Endothelial cell (in vitro differentiated cells): Measurements from ENCODE around the gene FAM219B. TPM values are rescaled to one million over a fixed set of nuclear protein-coding genes. Genes with fewer than 3 reads are reported as not detected.
A peak's percentile ranks its signal among the peaks of the same experiment; 100 is the strongest.
"Not testable (repeated sequence)": the region's sequence is repeated elsewhere in the genome, so short reads cannot be mapped to it uniquely, and the experiment has no call there.

ENCODE experiments used
- DNase-seq: peaks from one replicate; pipeline ENCODE4 v3.0.0; 2021; ENCODE audit warnings: low spot score
- H3K27ac Mint-ChIP-seq: one replicate; pipeline ENCODE4 v1.8.0; 2021; ENCODE audit warnings: mixed read lengths, inconsistent platforms; ENCODE audit not compliant: unreplicated experiment
- H3K27me3 Mint-ChIP-seq: one replicate; pipeline ENCODE4 v1.8.0; 2021; ENCODE audit warnings: mild to moderate bottlenecking, moderate library complexity, mixed read lengths, inconsistent platforms; ENCODE audit not compliant: unreplicated experiment
- H3K36me3 Mint-ChIP-seq: one replicate; pipeline ENCODE4 v1.8.0; 2021; ENCODE audit warnings: mild to moderate bottlenecking, low read depth, mixed read lengths, inconsistent platforms; ENCODE audit not compliant: unreplicated experiment
- H3K4me1 Mint-ChIP-seq: one replicate; pipeline ENCODE4 v1.8.0; 2021; ENCODE audit warnings: mild to moderate bottlenecking, mixed read lengths, inconsistent platforms; ENCODE audit not compliant: unreplicated experiment
- H3K4me3 Mint-ChIP-seq: one replicate; pipeline ENCODE4 v1.8.0; 2021; ENCODE audit warnings: mild to moderate bottlenecking, mixed read lengths, inconsistent platforms; ENCODE audit not compliant: unreplicated experiment
- H3K9me3 Mint-ChIP-seq: one replicate; pipeline ENCODE4 v1.8.0; 2021; ENCODE audit warnings: mixed read lengths, inconsistent platforms; ENCODE audit not compliant: unreplicated experiment
- total RNA-seq: library from RNA; stranded (reverse); fragmentation: NEBNext Ultra II Directional; extraction: Animal tissue kit (Norgen Biotek cat#: 25700); gene quantifications from one replicate; pipeline ENCODE4 v1.2.1, GENCODE V29; 2021; ENCODE audit not compliant: unreplicated experiment
- TF ChIP-seq, protein P1 (sequence below): fragments of 200-600 bp; sonication (generic); IDR thresholded peaks from one replicate; pipeline ENCODE4 v1.5.0; 2021; ENCODE audit warnings: antibody characterized with exemption; ENCODE audit not compliant: unreplicated experiment

Gene FAM219B
- total RNA-seq, 1 donor from 2014 or later, result 70.0 TPM

DNA sequence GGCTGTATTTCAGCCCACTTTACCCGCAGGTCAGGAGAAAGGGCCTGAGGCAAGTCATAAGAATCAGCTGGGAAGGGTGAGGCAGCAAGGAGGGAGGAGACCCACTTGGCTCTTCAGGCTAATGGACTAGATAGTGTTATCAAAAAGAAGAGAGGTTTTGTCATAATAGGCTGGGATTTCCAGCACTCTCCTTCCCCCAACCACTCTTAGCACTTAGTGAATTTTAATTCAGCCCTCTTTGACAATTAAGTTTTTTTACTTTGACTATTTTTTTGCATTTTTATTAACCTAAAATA is 16.0 kb downstream of the FAM219B start:
- H3K4me1 Mint-ChIP-seq, result peaks cover 19% of the 10 kb centered on the region
- TF ChIP-seq, protein P1, sequence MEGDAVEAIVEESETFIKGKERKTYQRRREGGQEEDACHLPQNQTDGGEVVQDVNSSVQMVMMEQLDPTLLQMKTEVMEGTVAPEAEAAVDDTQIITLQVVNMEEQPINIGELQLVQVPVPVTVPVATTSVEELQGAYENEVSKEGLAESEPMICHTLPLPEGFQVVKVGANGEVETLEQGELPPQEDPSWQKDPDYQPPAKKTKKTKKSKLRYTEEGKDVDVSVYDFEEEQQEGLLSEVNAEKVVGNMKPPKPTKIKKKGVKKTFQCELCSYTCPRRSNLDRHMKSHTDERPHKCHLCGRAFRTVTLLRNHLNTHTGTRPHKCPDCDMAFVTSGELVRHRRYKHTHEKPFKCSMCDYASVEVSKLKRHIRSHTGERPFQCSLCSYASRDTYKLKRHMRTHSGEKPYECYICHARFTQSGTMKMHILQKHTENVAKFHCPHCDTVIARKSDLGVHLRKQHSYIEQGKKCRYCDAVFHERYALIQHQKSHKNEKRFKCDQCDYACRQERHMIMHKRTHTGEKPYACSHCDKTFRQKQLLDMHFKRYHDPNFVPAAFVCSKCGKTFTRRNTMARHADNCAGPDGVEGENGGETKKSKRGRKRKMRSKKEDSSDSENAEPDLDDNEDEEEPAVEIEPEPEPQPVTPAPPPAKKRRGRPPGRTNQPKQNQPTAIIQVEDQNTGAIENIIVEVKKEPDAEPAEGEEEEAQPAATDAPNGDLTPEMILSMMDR, result no peak
- H3K9me3 Mint-ChIP-seq, result no peaks in the 10 kb centered on the region
- H3K27ac Mint-ChIP-seq, result no peak overlapping the region
- peak overlapping the region; percentile 89 for H3K4me3 Mint-ChIP-seq
- H3K36me3 Mint-ChIP-seq, result peaks cover 7% of the 10 kb centered on the region
- H3K27me3 Mint-ChIP-seq, result peaks cover 9% of the 10 kb centered on the region
- DNase-seq, result no peak

DNA sequence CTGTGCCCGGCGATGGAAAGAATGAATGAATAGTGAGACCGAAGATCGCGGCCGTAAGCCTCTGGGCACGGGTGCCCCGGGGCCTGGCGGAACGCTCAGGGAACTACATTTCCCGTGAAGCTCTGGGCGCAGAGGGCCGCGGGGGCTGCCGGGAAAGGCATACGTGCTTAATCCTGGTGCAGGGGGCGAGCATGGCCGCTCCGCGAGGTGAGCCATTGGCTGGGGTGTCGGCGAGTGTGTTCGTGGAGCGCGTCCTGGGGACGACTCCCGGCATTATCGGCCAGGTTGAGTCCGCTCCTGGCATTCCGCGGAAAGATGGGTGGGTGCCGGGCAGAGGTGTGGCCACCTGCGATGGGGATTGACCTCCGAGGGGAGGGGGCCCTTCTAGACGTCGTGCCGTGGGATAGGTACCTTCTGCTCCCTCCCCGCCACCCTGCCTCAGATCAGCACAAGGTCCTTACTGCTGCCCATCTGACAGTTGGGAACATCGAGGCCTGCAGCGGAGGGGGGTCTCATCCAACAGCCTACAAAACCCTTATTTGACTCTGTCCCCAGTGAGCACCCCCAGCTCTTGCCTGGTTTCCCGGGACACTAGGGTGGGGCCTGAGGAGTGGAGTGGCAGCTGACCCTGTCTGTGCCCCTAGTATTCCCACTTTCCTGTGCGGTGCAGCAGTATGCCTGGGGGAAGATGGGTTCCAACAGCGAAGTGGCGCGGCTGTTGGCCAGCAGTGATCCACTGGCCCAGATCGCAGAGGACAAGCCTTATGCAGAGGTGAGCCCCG is 16.6 kb downstream of the FAM219B start, which contains the start of gene MPI:
Gene MPI (plus strand): TSS at position 160 of the 782 bp plus-strand sequence. CDS start 32 bp downstream, at position 192.
- TF ChIP-seq, protein P1, result no peak
- peak; percentile 88 for DNase-seq

DNA sequence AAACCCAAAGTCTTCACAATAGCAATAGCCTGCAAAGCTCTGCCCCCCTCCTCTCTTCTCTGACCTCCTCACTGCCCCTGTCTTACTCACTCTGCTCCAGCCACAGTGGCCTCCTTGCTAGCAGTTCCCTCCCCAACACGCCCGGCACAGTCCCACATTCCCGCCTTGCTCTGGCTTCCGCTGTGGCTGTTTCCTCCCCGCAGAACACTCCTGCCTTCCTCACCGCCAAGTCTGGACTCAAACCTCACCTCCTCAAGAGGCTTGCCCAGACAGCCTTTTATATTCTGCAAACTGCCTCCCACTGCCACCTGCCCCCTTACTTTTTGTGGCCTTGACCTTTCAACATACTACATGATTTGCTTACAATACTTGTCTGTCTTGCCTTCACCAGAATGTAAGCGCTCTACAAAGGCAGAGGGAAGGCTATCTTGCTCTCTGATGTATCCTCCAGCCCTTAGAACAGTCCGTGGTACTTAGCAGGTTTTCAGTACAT is 17.2 kb downstream of the FAM219B start:
- Mint-ChIP-seq H3K9me3 (no peaks in the 10 kb centered on the region), H3K36me3 (peaks cover 7% of the 10 kb centered on the region), H3K4me3 (peak overlapping the region; percentile 89), H3K27me3 (peaks cover 9% of the 10 kb centered on the region), H3K4me1 (peaks cover 19% of the 10 kb centered on the region), H3K27ac (peak overlapping the region; percentile 85)
- TF ChIP-seq, protein P1, result no peak
- DNase-seq, result peak; percentile 39

More for the DNA sequence above, 16.6 kb downstream of the FAM219B start, which contains the start of gene MPI:
- peaks cover 9% of the 10 kb centered on the region for H3K27me3 Mint-ChIP-seq
- peaks cover 19% of the 10 kb centered on the region for H3K4me1 Mint-ChIP-seq
- H3K27ac Mint-ChIP-seq, result peak within 1 kb of the TSS; percentile 85
- peaks cover 7% of the 10 kb centered on the region for H3K36me3 Mint-ChIP-seq
- no peaks in the 10 kb centered on the region for H3K9me3 Mint-ChIP-seq
- H3K4me3 Mint-ChIP-seq, result peak within 1 kb of the TSS; percentile 89

DNA sequence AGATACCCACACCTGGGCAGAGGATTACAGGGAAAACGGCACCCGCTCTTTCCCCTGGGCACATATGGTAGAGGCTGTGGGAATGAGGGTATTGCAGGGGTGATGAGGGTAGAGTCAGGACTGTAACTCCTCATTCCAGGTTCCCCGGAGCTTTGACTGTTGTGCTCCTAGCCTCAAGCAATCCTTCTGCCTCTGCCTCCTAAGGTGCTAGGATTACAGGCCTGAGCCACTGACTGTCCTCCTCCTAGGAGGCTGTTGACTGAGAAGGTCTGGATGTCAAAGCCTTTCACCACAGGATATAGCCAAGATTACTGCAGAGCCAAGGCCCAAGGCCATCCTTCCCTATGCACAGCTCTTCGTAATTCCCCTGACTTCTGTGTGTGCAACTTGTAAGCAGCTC is 17.9 kb downstream of the FAM219B start:
- H3K9me3 Mint-ChIP-seq, result no peaks in the 10 kb centered on the region
- TF ChIP-seq, protein P1, result no peak
- H3K27me3 Mint-ChIP-seq, result peaks cover 6% of the 10 kb centered on the region
- peaks cover 19% of the 10 kb centered on the region for H3K4me1 Mint-ChIP-seq
- H3K36me3 Mint-ChIP-seq, result peaks cover 6% of the 10 kb centered on the region
- H3K4me3 Mint-ChIP-seq, result no peak overlapping the region
- no peak overlapping the region for H3K27ac Mint-ChIP-seq
- no peak for DNase-seq

DNA sequence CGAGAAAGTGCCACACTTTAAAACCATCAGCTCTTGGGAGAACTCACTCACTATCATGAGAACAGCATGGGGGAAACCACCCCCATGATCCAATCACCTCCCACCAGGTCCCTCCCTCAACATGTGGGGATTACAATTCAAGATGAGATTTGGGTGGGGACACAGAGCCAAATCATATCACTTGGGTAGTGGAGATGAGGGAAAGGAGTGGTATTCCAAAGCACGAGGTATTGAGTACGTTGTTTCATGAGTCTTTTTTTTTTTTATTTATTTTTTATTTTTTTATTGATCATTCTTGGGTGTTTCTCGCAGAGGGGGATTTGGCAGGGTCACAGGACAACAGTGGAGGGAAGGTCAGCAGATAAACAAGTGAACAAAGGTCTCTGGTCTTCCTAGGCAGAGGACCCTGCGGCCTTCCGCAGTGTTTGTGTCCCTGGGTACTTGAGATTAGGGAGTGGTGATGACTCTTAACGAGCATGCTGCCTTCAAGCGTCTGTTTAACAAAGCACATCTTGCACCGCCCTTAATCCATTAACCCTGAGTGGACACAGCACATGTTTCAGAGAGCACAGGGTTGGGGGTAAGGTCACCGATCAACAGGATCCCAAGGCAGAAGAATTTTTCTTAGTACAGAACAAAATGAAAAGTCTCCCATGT is 19.0 kb downstream of the FAM219B start:
- peaks cover 19% of the 10 kb centered on the region for H3K4me1 Mint-ChIP-seq
- H3K9me3 Mint-ChIP-seq, H3K36me3 Mint-ChIP-seq, H3K4me3 Mint-ChIP-seq, H3K27ac Mint-ChIP-seq, H3K27me3 Mint-ChIP-seq, DNase-seq: not testable (repeated sequence)
